ENCODE data around the gene PLA2G2C.

Gene PLA2G2C

DNA sequence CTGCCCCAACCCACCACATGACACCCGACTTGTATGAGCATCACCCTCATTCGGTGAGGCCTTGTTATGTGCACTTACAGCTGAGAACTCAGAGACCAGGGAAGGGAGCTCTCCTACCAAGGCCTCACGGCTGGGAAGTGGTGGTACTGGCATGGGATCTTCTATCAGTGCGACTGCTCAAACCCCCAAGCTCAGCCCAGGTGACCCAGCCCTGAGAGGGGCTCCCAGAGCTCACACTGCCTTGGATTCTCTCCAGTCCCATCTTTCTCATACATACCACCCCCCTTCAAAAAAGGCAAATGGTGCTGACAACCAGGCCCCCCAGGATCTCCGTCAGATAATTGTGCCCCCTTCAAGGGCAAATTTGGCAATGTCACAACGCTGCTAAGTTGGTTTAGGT lies 48.0 kb downstream of the PLA2G2C start:
- no peak for ATAC-seq
- TF ChIP-seq OSR1 (CRISPR knock-in tag; IDR thresholded peaks at IDR 0.05) = no peak
- no peak for TF ChIP-seq ZNF70 (CRISPR knock-in tag; IDR thresholded peaks at IDR 0.05)
- TF ChIP-seq, protein P1, sequence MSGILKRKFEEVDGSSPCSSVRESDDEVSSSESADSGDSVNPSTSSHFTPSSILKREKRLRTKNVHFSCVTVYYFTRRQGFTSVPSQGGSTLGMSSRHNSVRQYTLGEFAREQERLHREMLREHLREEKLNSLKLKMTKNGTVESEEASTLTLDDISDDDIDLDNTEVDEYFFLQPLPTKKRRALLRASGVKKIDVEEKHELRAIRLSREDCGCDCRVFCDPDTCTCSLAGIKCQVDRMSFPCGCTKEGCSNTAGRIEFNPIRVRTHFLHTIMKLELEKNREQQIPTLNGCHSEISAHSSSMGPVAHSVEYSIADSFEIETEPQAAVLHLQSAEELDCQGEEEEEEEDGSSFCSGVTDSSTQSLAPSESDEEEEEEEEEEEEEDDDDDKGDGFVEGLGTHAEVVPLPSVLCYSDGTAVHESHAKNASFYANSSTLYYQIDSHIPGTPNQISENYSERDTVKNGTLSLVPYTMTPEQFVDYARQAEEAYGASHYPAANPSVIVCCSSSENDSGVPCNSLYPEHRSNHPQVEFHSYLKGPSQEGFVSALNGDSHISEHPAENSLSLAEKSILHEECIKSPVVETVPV (CRISPR knock-in tag; IDR thresholded peaks at IDR 0.05) = no peak
- no peak for TF ChIP-seq ZNF565 (CRISPR knock-in tag; conservative IDR thresholded peaks at IDR 0.05; ENCODE audit: low read depth)
- TF ChIP-seq TCF4 (CRISPR knock-in tag; IDR thresholded peaks at IDR 0.05; ENCODE audit: borderline replicate concordance) = no peak
- no peak for TF ChIP-seq CSDC2 (CRISPR knock-in tag; IDR thresholded peaks at IDR 0.05)

GRCh38 chr1:20137604-20138003 lies 48.7 kb downstream of the PLA2G2C start:
- ATAC-seq = no peak
- TF ChIP-seq ZNF565 (CRISPR knock-in tag; conservative IDR thresholded peaks at IDR 0.05; ENCODE audit: low read depth) (no peak), PATZ1 (CRISPR knock-in tag; IDR thresholded peaks at IDR 0.05; ENCODE audit: borderline replicate concordance) (no peak)

DNA sequence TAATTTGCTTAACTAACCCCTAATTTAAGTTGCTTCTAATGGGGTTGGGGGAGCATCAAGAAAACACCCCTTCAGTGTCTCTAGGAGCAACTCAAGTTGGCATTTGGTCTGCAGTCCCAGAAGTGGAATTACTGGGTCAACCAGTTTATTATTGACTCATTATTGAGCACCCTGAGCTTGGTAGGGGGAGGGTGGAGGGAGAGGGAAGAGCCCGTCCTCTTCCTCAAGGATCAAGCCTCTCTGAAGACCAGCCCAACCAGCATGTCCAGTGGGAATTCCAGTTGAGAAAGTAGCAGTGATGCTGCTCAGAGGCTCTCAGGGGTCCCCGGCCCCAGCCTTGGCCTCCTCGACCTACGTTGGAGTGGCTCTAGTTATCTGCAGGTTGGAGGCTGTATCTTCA lies 49.3 kb downstream of the PLA2G2C start:
- no peak for ATAC-seq
- TF ChIP-seq TOX (CRISPR knock-in tag; IDR thresholded peaks at IDR 0.05; ENCODE audit: borderline replicate concordance) = no peak
- no peak for TF ChIP-seq OSR1 (CRISPR knock-in tag; IDR thresholded peaks at IDR 0.05)
- TF ChIP-seq ZNF565 (CRISPR knock-in tag; conservative IDR thresholded peaks at IDR 0.05; ENCODE audit: low read depth) = no peak
- no peak for TF ChIP-seq PATZ1 (CRISPR knock-in tag; IDR thresholded peaks at IDR 0.05; ENCODE audit: borderline replicate concordance)
- TF ChIP-seq ZC3H10 (CRISPR knock-in tag; IDR thresholded peaks at IDR 0.05) = no peak
- no peak for TF ChIP-seq RARB (CRISPR knock-in tag; IDR thresholded peaks at IDR 0.05)
- TF ChIP-seq ZFP30 (CRISPR knock-in tag; IDR thresholded peaks at IDR 0.05) = no peak

DNA sequence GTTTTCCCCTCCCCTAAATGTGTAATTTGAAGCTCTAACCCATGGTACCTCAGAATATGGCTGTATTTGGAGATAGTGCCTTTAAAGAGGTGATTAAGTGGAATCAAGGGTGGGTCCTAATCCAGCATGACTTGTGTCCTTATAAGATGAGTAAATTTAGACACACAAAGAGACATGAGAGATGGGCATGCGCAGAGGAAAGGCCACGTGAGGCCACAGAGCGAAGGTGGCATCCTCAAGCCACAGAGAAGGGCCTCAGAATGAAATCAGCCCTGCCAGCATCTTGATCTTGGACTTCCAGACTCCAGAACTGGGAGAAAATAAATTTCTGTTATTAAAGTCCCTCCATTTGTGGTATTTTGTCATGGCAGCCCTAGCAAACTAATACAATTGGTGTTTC lies 50.1 kb downstream of the PLA2G2C start:
- no peak for ATAC-seq
- TF ChIP-seq ARNTL (CRISPR knock-in tag; IDR thresholded peaks at IDR 0.05; ENCODE audit: borderline replicate concordance, low read depth) (no peak), ZNF8 (CRISPR knock-in tag; IDR thresholded peaks at IDR 0.05) (no peak), ZNF70 (CRISPR knock-in tag; IDR thresholded peaks at IDR 0.05) (no peak), ZFP30 (CRISPR knock-in tag; IDR thresholded peaks at IDR 0.05) (no peak), POU6F1 (CRISPR knock-in tag; IDR thresholded peaks at IDR 0.05; ENCODE audit: borderline replicate concordance, low read depth) (no peak), BACH2 (CRISPR knock-in tag; IDR thresholded peaks at IDR 0.05; ENCODE audit: borderline replicate concordance) (no peak), PPARA (CRISPR knock-in tag; IDR thresholded peaks at IDR 0.05; ENCODE audit: borderline replicate concordance) (no peak), GLIS3 (CRISPR knock-in tag; IDR thresholded peaks at IDR 0.05) (no peak), RARB (CRISPR knock-in tag; IDR thresholded peaks at IDR 0.05) (no peak), TCF4 (CRISPR knock-in tag; IDR thresholded peaks at IDR 0.05; ENCODE audit: borderline replicate concordance) (no peak), OSR1 (CRISPR knock-in tag; IDR thresholded peaks at IDR 0.05) (no peak), ESRRG (CRISPR knock-in tag; IDR thresholded peaks at IDR 0.05) (no peak), CSDC2 (CRISPR knock-in tag; IDR thresholded peaks at IDR 0.05) (no peak), ZNF565 (CRISPR knock-in tag; conservative IDR thresholded peaks at IDR 0.05; ENCODE audit: low read depth) (no peak), SNAI2 (CRISPR knock-in tag; IDR thresholded peaks at IDR 0.05) (no peak), ZC3H10 (CRISPR knock-in tag; IDR thresholded peaks at IDR 0.05) (no peak), PATZ1 (CRISPR knock-in tag; IDR thresholded peaks at IDR 0.05; ENCODE audit: borderline replicate concordance) (no peak), TOX (CRISPR knock-in tag; IDR thresholded peaks at IDR 0.05; ENCODE audit: borderline replicate concordance) (no peak)
- TF ChIP-seq, protein P1 (CRISPR knock-in tag; IDR thresholded peaks at IDR 0.05) = no peak
